Keratinocyte (primary cell): Measurements from ENCODE around the gene RPS18. TPM values are rescaled to one million over a fixed set of nuclear protein-coding genes. Genes with fewer than 3 reads are reported as not detected.

Source experiments
- DNase-seq: peaks from one replicate; pipeline ENCODE4 v3.0.0-alpha.2; 2011; ENCODE audit warnings: low read depth, missing footprints, low spot score
- FAIRE-seq: peaks from 2 replicates; lab custom pipeline; 2011; peaks lifted over from hg19 to GRCh38; lab: Jason Lieb, UNC
- H2AFZ ChIP-seq: 2 replicates; pipeline ENCODE4 v1.6.0; 2012; ENCODE audit warnings: low read length, control low read depth, inconsistent platforms; ENCODE audit not compliant: control insufficient read depth
- H3K27ac ChIP-seq: 2 replicates; pipeline ENCODE4 v1.5.1; 2011; ENCODE audit warnings: low read length; ENCODE audit not compliant: control insufficient read depth, insufficient read depth
- H3K27me3 ChIP-seq: 3 replicates; pipeline ENCODE4 v1.6.0; 2011; ENCODE audit warnings: low read length; ENCODE audit not compliant: control insufficient read depth, insufficient read depth; ENCODE audit errors: extremely low read depth
- H3K36me3 ChIP-seq, 2 experiments: 2 replicates in 1 of 2; 3 replicates in 1 of 2; pipeline ENCODE4 v1.5.1; 2011; ENCODE audit warnings: low read length in 2 of 2, mild to moderate bottlenecking in 1 of 2; ENCODE audit not compliant: control insufficient read depth in 2 of 2, insufficient read depth in 2 of 2; ENCODE audit errors: extremely low read depth in 1 of 2
- H3K4me1 ChIP-seq: 3 replicates; pipeline ENCODE4 v1.5.1; 2011; ENCODE audit warnings: low read length; ENCODE audit not compliant: control insufficient read depth, insufficient read depth; ENCODE audit errors: extremely low read depth
- H3K4me2 ChIP-seq: 3 replicates; pipeline ENCODE4 v1.6.0; 2011; ENCODE audit warnings: low read depth, low read length; ENCODE audit not compliant: control insufficient read depth, insufficient read depth; ENCODE audit errors: extremely low read depth
- H3K4me3 ChIP-seq, 3 experiments: fragments of 200-600 bp in 1 of 3; sonication (generic) in 1 of 3; 2 replicates in 2 of 3; 3 replicates in 1 of 3; pipeline ENCODE4 v1.5.1; 2011 to 2016; ENCODE audit warnings: low read length in 3 of 3, mild to moderate bottlenecking in 3 of 3, control low read depth in 2 of 3, inconsistent platforms in 1 of 3, low read depth in 1 of 3, mixed read lengths in 1 of 3, mixed run types in 1 of 3, moderate library complexity in 1 of 3; ENCODE audit not compliant: control insufficient read depth in 2 of 3, insufficient read depth in 2 of 3; ENCODE audit errors: extremely low read depth in 1 of 3
- H3K79me2 ChIP-seq: 2 replicates; pipeline ENCODE4 v1.6.0; 2012; ENCODE audit warnings: low read length; ENCODE audit not compliant: control insufficient read depth, insufficient read depth
- H3K9ac ChIP-seq: 3 replicates; pipeline ENCODE4 v1.6.0; 2011; ENCODE audit warnings: low read length; ENCODE audit not compliant: control insufficient read depth, insufficient read depth; ENCODE audit errors: extremely low read depth
- H3K9me1 ChIP-seq: 3 replicates; pipeline ENCODE4 v1.6.0; 2011; ENCODE audit warnings: low read length; ENCODE audit not compliant: control insufficient read depth, insufficient read depth; ENCODE audit errors: extremely low read depth
- H3K9me3 ChIP-seq: 2 replicates; pipeline ENCODE4 v1.5.1; 2012; ENCODE audit warnings: low read depth, low read length; ENCODE audit not compliant: control insufficient read depth
- H4K20me1 ChIP-seq: 3 replicates; pipeline ENCODE4 v1.6.0; 2011; ENCODE audit warnings: low read length; ENCODE audit not compliant: control insufficient read depth, insufficient read depth; ENCODE audit errors: extremely low read depth
- CTCF ChIP-seq, 3 experiments: IDR thresholded peaks in 1 of 3; conservative IDR thresholded peaks in 1 of 3; optimal IDR thresholded peaks in 1 of 3; 2 replicates in 2 of 3; 3 replicates in 1 of 3; pipeline versions ENCODE3 to v1.5.1; 2011; ENCODE audit warnings: low read length in 3 of 3, mild to moderate bottlenecking in 3 of 3, moderate library complexity in 2 of 3, control low read depth in 1 of 3, inconsistent platforms in 1 of 3; ENCODE audit not compliant: insufficient read depth in 2 of 3; ENCODE audit errors: extremely low read depth in 1 of 3
- EZH2 ChIP-seq: IDR thresholded peaks from one replicate; pipeline ENCODE4 v1.6.1; 2012; ENCODE audit warnings: inconsistent platforms, mild to moderate bottlenecking, low read length, moderate library complexity
- dilution Hi-C: fragments of 300-500 bp; cut with MboI; formaldehyde crosslinking; loops from one replicate; pipeline ENCODE4 v1.7.0; 2020; ENCODE audit warnings: low sequenced_read_pairs; ENCODE audit not compliant: extremely low pct_ligation_motif_present
- polyA plus RNA-seq, 5 experiments: library from polyadenylated mRNA; depleted of rRNA in 3 of 5; stranded (reverse) in 3 of 5; stranded (forward) in 1 of 5; unstranded in 1 of 5; fragments of >200 nt; gene quantifications; 1 replicate in 1 of 5; 2 replicates in 3 of 5; 3 replicates in 1 of 5; pipeline versions ENCODE4 v1.2.1 to v1.2.3, GENCODE V29; 2011 to 2012; ENCODE audit warnings: missing spikeins in 2 of 5, low read depth in 1 of 5, low replicate concordance in 1 of 5

RPS18 gene
- polyA plus RNA-seq, 1 donor (not counting 4 experiments of a cell fraction or from before 2014, with no cell fraction given), result 6,374 TPM

- H3K27me3 ChIP-seq, result no peaks in the 10 kb centered on the region
- H3K36me3 ChIP-seq, result peaks cover 15 to 23% of the 10 kb centered on the region in 2 experiments
- peak overlapping the region; percentile 78 for H2AFZ ChIP-seq
- no peaks in the 10 kb centered on the region for H3K9me1 ChIP-seq
- H3K4me3 ChIP-seq, result peak overlapping the region; percentile 51 to 80 (median 65)
- dilution Hi-C loops, result no loop called here
- H3K9me3 ChIP-seq, result no peaks in the 10 kb centered on the region
- DNase-seq (no peak), FAIRE-seq (no peak)
- H4K20me1 ChIP-seq, result no peaks in the 10 kb centered on the region
- peak overlapping the region; percentile 22 for H3K27ac ChIP-seq
- peak overlapping the region; percentile 91 for H3K9ac ChIP-seq
- peaks cover 39% of the 10 kb centered on the region for H3K4me1 ChIP-seq
- TF ChIP-seq CTCF (optimal IDR thresholded peaks at IDR 0.05 in 1 of 3, IDR thresholded peaks at IDR 0.05 in 1 of 3, conservative IDR thresholded peaks at IDR 0.05 in 1 of 3; ENCODE audit: extremely low read depth in 1 of 3, insufficient read depth in 2 of 3, low read length in 3 of 3), result no peak
- no peak for TF ChIP-seq EZH2
- peaks cover 38% of the 10 kb centered on the region for H3K79me2 ChIP-seq
- peak overlapping the region; percentile 85 for H3K4me2 ChIP-seq
Observed at GRCh38 chr6:33323623-33323948, 51.7 kb downstream of the RPS18 start.

DNA sequence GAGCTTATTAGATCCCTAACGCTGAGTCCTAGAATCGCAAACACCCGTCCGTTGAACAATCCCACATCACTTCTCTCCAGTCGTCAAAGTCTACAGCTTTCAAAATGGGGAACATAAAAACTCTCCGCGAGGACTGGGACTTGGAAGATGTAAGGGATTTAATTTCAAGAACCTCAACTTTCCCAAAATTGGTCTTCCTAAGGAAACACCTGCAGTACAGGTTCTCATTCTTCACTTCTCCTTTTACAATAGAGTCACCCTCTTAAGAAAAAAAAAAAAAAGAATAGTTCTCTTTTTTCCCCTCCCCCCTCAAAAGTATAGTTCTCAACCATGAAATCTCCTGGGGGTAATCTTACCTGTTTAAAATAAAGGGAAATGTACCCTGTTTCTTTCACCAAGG lies 52.2 kb downstream of the RPS18 start:
- Histone ChIP-seq H3K27ac (no peak overlapping the region), H3K4me3 (peak overlapping the region in 1 of 3 experiments; percentile 80), H3K9me1 (no peaks in the 10 kb centered on the region), H3K9me3 (no peaks in the 10 kb centered on the region), H3K36me3 (peaks cover 10 to 17% of the 10 kb centered on the region in 2 experiments), H3K4me1 (peaks cover 34% of the 10 kb centered on the region), H3K4me2 (peak overlapping the region; percentile 85), H3K9ac (no peak overlapping the region), H3K79me2 (peaks cover 33% of the 10 kb centered on the region), H4K20me1 (no peaks in the 10 kb centered on the region), H3K27me3 (no peaks in the 10 kb centered on the region), H2AFZ (peak overlapping the region; percentile 78)
- no peak for DNase-seq
- FAIRE-seq, result no peak
- TF ChIP-seq EZH2 (no peak), CTCF (optimal IDR thresholded peaks at IDR 0.05 in 1 of 3, IDR thresholded peaks at IDR 0.05 in 1 of 3, conservative IDR thresholded peaks at IDR 0.05 in 1 of 3; ENCODE audit: extremely low read depth in 1 of 3, insufficient read depth in 2 of 3, low read length in 3 of 3) (no peak)
- dilution Hi-C loops, result no loop called here

Other genes starting within 250 kb of the RPS18 start
- 0.09 to 0.61 TPM in 2 of 3 replicates, not detected in the other for gene HLA-DPA1, start 198.4 kb upstream of the RPS18 start, polyA plus RNA-seq
- 0.13 to 0.26 TPM in 2 of 3 replicates, not detected in the other for gene HLA-DPB1, start 196.1 kb upstream of the RPS18 start, polyA plus RNA-seq
- 0.06 to 0.18 TPM (median 0.08 TPM) in 3 replicates for gene COL11A2, start 79.6 kb upstream of the RPS18 start, polyA plus RNA-seq
- gene RXRB, start 71.4 kb upstream of the RPS18 start, polyA plus RNA-seq, result 23.2 to 32.4 TPM (median 25.7 TPM) in 3 replicates
- 47.6 to 68.6 TPM (median 54.0 TPM) in 3 replicates for gene SLC39A7, start 71.2 kb upstream of the RPS18 start, polyA plus RNA-seq
- gene HSD17B8, start 67.4 kb upstream of the RPS18 start, polyA plus RNA-seq, result 18.6 to 22.1 TPM (median 20.7 TPM) in 3 replicates
- gene RING1, start 63.6 kb upstream of the RPS18 start, polyA plus RNA-seq, result 20.3 to 28.3 TPM (median 23.0 TPM) in 3 replicates
- 36.2 to 48.7 TPM (median 40.6 TPM) in 3 replicates for gene VPS52, start 199 bp upstream of the RPS18 start, polyA plus RNA-seq
- gene B3GALT4, start 5.0 kb downstream of the RPS18 start, polyA plus RNA-seq, result 0.31 to 0.61 TPM (median 0.49 TPM) in 3 replicates
- gene WDR46, start 17.2 kb downstream of the RPS18 start, polyA plus RNA-seq, result 43.0 to 49.3 TPM (median 45.0 TPM) in 3 replicates
- gene PFDN6, start 17.5 kb downstream of the RPS18 start, polyA plus RNA-seq, result 68.3 to 106 TPM (median 68.5 TPM) in 3 replicates
- 33.6 to 57.3 TPM (median 35.8 TPM) in 3 replicates for gene RGL2, start 26.9 kb downstream of the RPS18 start, polyA plus RNA-seq
- 22.2 to 82.4 TPM (median 25.0 TPM) in 3 replicates for gene TAPBP, start 42.0 kb downstream of the RPS18 start, polyA plus RNA-seq
- gene ZBTB22, start 45.7 kb downstream of the RPS18 start, polyA plus RNA-seq, result 6.0 to 11.4 TPM (median 6.5 TPM) in 3 replicates
- gene DAXX, start 50.9 kb downstream of the RPS18 start, polyA plus RNA-seq, result 16.3 to 42.8 TPM (median 23.1 TPM) in 3 replicates
- 5.7 to 20.0 TPM (median 17.3 TPM) in 3 replicates for gene KIFC1, start 119.7 kb downstream of the RPS18 start, polyA plus RNA-seq
- gene PHF1, start 138.9 kb downstream of the RPS18 start, polyA plus RNA-seq, result 15.2 to 17.1 TPM (median 15.8 TPM) in 3 replicates
- gene CUTA, start 146.0 kb downstream of the RPS18 start, polyA plus RNA-seq, result 119 to 246 TPM (median 178 TPM) in 3 replicates
- gene SYNGAP1, start 148.0 kb downstream of the RPS18 start, polyA plus RNA-seq, result 2.1 to 2.9 TPM (median 2.8 TPM) in 3 replicates
- 6.8 to 9.9 TPM (median 7.8 TPM) in 3 replicates for gene ZBTB9, start 182.5 kb downstream of the RPS18 start, polyA plus RNA-seq